SK-N-MC (cell line): ENCODE results near the gene SAYSD1.

Source experiments
- EZH2 ChIP-seq: fragments of 200-600 bp; sonication (generic); IDR thresholded peaks from one replicate; pipeline ENCODE4 v1.6.1; 2017; ENCODE audit warnings: antibody characterized with exemption
- POLR2AphosphoS5 ChIP-seq: IDR thresholded peaks from 2 replicates; pipeline ENCODE4 v1.6.1; 2012; ENCODE audit warnings: mild to moderate bottlenecking, low read depth, low read length, borderline replicate concordance

- TF ChIP-seq EZH2 (no peak), POLR2AphosphoS5 (no peak)
These were observed 36.2 kb upstream of the SAYSD1 start for GRCh38 chr6:39151211-39151610.
